NCI-H510A (cell line): ENCODE data around the gene ARHGAP31.

Experiments
- DNase-seq: peaks from one replicate; lab custom pipeline; 2025; lab: John Stamatoyannopoulos, UW

The ARHGAP31 gene

GRCh38 chr3:119444590-119444989 is 150.4 kb downstream of the ARHGAP31 start:
- DNase-seq, result no peak

GRCh38 chr3:119453822-119454221 is 159.6 kb downstream of the ARHGAP31 start:
- DNase-seq, result no peak

GRCh38 chr3:119456469-119456868 is 162.3 kb downstream of the ARHGAP31 start:
- no peak for DNase-seq

GRCh38 chr3:119457246-119457645 is 163.1 kb downstream of the ARHGAP31 start:
- DNase-seq, result no peak

- peak; percentile 93 for DNase-seq
These were observed 169.3 kb downstream of the ARHGAP31 start, which contains the start of gene TMEM39A for GRCh38 chr3:119463171-119464169. Gene TMEM39A (minus strand): TSS chr3:119463615. CDS start chr3:119462074, 1,541 bp downstream.

- DNase-seq, result no peak
These were observed 173.9 kb downstream of the ARHGAP31 start for GRCh38 chr3:119468041-119468440.

GRCh38 chr3:119469418-119470189 is 175.4 kb downstream of the ARHGAP31 start:
- no peak for DNase-seq
